K562 (cell line): ENCODE results near the gene NME4. TPM values are rescaled to one million over a fixed set of nuclear protein-coding genes. Genes with fewer than 3 reads are reported as not detected.

ENCODE experiments used
- ATF4 ChIP-seq: fragments of 450-650 bp; formaldehyde crosslinking; IDR thresholded peaks from 2 replicates; pipeline ENCODE4 v1.4.0; 2022; ENCODE audit warnings: mild to moderate bottlenecking, moderate library complexity
- CBX1 ChIP-seq: sonication (generic); IDR thresholded peaks from 2 replicates; pipeline ENCODE4 v1.6.1; 2016; ENCODE audit warnings: antibody characterized with exemption, low read depth, mild to moderate bottlenecking
- E2F8 ChIP-seq: fragments of 450-650 bp; IDR thresholded peaks from 2 replicates; pipeline ENCODE4 v1.7.1; 2018; ENCODE audit warnings: mild to moderate bottlenecking, low read depth; ENCODE audit not compliant: partially characterized antibody
- EGR1 ChIP-seq: fragments of 450-650 bp; conservative IDR thresholded peaks from 2 replicates; pipeline ENCODE4 v1.6.1; 2017; ENCODE audit warnings: mild to moderate bottlenecking
- ETV5 ChIP-seq: sonication (generic); formaldehyde crosslinking; IDR thresholded peaks from 2 replicates; pipeline ENCODE4 v1.4.0; 2020; ENCODE audit warnings: low read depth, mild to moderate bottlenecking, missing genetic modification reagents
- FOXA3 ChIP-seq, 2 experiments: fragments of 450-650 bp in 1 of 2; sonication (generic) in 1 of 2; formaldehyde crosslinking; IDR thresholded peaks in 1 of 2; conservative IDR thresholded peaks in 1 of 2; 2 replicates each; pipeline versions ENCODE4 v1.4.0 to v1.8.0; 2020 to 2022; ENCODE audit warnings: mild to moderate bottlenecking in 2 of 2, missing genetic modification reagents in 1 of 2
- GATAD2B ChIP-seq: fragments of 450-650 bp; IDR thresholded peaks from 2 replicates; pipeline ENCODE4 v1.6.1; 2017; ENCODE audit warnings: mild to moderate bottlenecking, borderline replicate concordance
- KAT2B ChIP-seq: IDR thresholded peaks from one replicate; pipeline ENCODE4 v1.6.1; 2012; ENCODE audit warnings: low read depth, mild to moderate bottlenecking, control low read depth, inconsistent platforms, low read length, moderate library complexity
- MITF ChIP-seq: IDR thresholded peaks from 2 replicates; pipeline ENCODE4 v1.6.1; 2014; ENCODE audit warnings: antibody characterized with exemption
- NBN ChIP-seq: fragments of 450-650 bp; IDR thresholded peaks from 2 replicates; pipeline ENCODE4 v1.6.1; 2016; ENCODE audit warnings: low read depth, mild to moderate bottlenecking
- POLR3A ChIP-seq: IDR thresholded peaks from 2 replicates; pipeline ENCODE4 v1.6.1; 2011; ENCODE audit warnings: borderline replicate concordance, mild to moderate bottlenecking, moderate library complexity; ENCODE audit not compliant: insufficient read length, insufficient read depth; ENCODE audit errors: extremely low read depth
- RBFOX2 ChIP-seq: fragments of 200-400 bp; formaldehyde crosslinking; IDR thresholded peaks from 2 replicates; pipeline ENCODE4 v1.6.1; 2017; ENCODE audit warnings: low read depth, mild to moderate bottlenecking, low read length, moderate library complexity
- RBM22 ChIP-seq: fragments of 200-400 bp; formaldehyde crosslinking; IDR thresholded peaks from 2 replicates; pipeline ENCODE4 v1.6.1; 2018; ENCODE audit warnings: low read length, low read depth; ENCODE audit not compliant: poor library complexity, severe bottlenecking
- SMAD4 ChIP-seq: fragments of 250-450 bp; sonication (Bioruptor Pico); conservative IDR thresholded peaks from 2 replicates; pipeline ENCODE4 v1.8.0; 2021; ENCODE audit warnings: inconsistent platforms, mild to moderate bottlenecking, moderate library complexity
- THRAP3 ChIP-seq: fragments of 450-650 bp; IDR thresholded peaks from 2 replicates; pipeline ENCODE4 v1.6.1; 2016; ENCODE audit warnings: mild to moderate bottlenecking, inconsistent platforms, borderline replicate concordance
- WHSC1 ChIP-seq: IDR thresholded peaks from one replicate; pipeline ENCODE4 v1.6.1; 2012; ENCODE audit warnings: low read length, control low read depth, inconsistent platforms
- ZFX ChIP-seq: sonication (generic); formaldehyde crosslinking; IDR thresholded peaks from 2 replicates; pipeline ENCODE4 v1.8.0; 2022; ENCODE audit warnings: mild to moderate bottlenecking, missing genetic modification reagents, moderate library complexity
- ZKSCAN8 ChIP-seq: fragments of 200-800 bp; sonication (Bioruptor generic); IDR thresholded peaks from 2 replicates; pipeline ENCODE4 v1.6.1; 2016; ENCODE audit warnings: missing genetic modification characterization, missing compliant biosample characterization
- ZNF639 ChIP-seq, 2 experiments: fragments of 200-800 bp in 1 of 2; sonication (Bioruptor generic) in 1 of 2; sonication (generic) in 1 of 2; formaldehyde crosslinking in 1 of 2; IDR thresholded peaks in 1 of 2; conservative IDR thresholded peaks in 1 of 2; 2 replicates each; pipeline versions ENCODE4 v1.5.0 to v1.6.1; 2016 to 2020; ENCODE audit warnings: missing compliant biosample characterization in 1 of 2, missing genetic modification characterization in 1 of 2, missing genetic modification reagents in 1 of 2
- polyA plus RNA-seq, 8 experiments: library from polyadenylated mRNA; depleted of rRNA in 4 of 8; stranded (reverse) in 5 of 8; unstranded in 3 of 8; fragments of >200 nt; fragmentation: Nextera tagmentation in 2 of 8; fragmentation: Illumina TruSeq in 1 of 8; extraction: Ambion mirVana in 2 of 8; extraction: Trizol in 1 of 8; gene quantifications; 2 replicates each; pipeline versions ENCODE4 v1.2.1 to v1.2.3, GENCODE V29; 2011 to 2014; ENCODE audit warnings: inconsistent platforms in 1 of 8, missing spikeins in 1 of 8
- total RNA-seq, 7 experiments: library from RNA; depleted of rRNA in 6 of 7; stranded (reverse); fragments of >200 nt in 6 of 7; fragmentation: Illumina TruSeq in 2 of 7; extraction: Trizol in 2 of 7; gene quantifications; 2 replicates each; pipeline versions ENCODE4 v1.2.1 to v1.2.3, GENCODE V29; 2011 to 2021; ENCODE audit warnings: low replicate concordance in 1 of 7

Gene NME4
- total and polyA plus RNA-seq, 9 of the 15 experiments (the other 6 are each of a cell fraction or from before 2014, with no cell fraction given): 15.4 to 264 (median 139) TPM

GRCh38 chr16:369866-370436 is 27.0 kb upstream of the NME4 start (continued):
- no peak for TF ChIP-seq MITF
- TF ChIP-seq GATAD2B: no peak
- no peak for TF ChIP-seq ZNF639 (CRISPR knock-in tag; conservative IDR thresholded peaks at IDR 0.05 in 1 of 2, IDR thresholded peaks at IDR 0.05 in 1 of 2)
- TF ChIP-seq ZFX (CRISPR knock-in tag): peak; percentile 30; the same call in 1 of the 2 replicates
- no peak for TF ChIP-seq CBX1
- TF ChIP-seq POLR3A: no peak
- TF ChIP-seq ZKSCAN8 (CRISPR knock-in tag): no peak
- no peak for TF ChIP-seq FOXA3 (CRISPR knock-in tag; conservative IDR thresholded peaks at IDR 0.05 in 1 of 2, IDR thresholded peaks at IDR 0.05 in 1 of 2)
- 0 out of 2 replicates have a peak, but pooled peaks have one; percentile 18 for TF ChIP-seq SMAD4 (CRISPR knock-in tag)
- peak; percentile 9 for TF ChIP-seq RBM22
- TF ChIP-seq ETV5: 0 out of 2 replicates have a peak, but pooled peaks have one; percentile 24
- TF ChIP-seq ATF4 (CRISPR knock-in tag): no peak
- TF ChIP-seq EGR1: 0 out of 2 replicates have a peak, but pooled peaks have one; percentile 15
- no peak for TF ChIP-seq WHSC1
- 0 out of 2 replicates have a peak, but pooled peaks have one; percentile 3 for TF ChIP-seq RBFOX2
- TF ChIP-seq THRAP3: no peak
- TF ChIP-seq KAT2B: no peak
- TF ChIP-seq E2F8: no peak
- no peak for TF ChIP-seq NBN
